WTC11 (cell line): ENCODE data around the gene ADAP1. TPM values are rescaled to one million over a fixed set of nuclear protein-coding genes. Genes with fewer than 3 reads are reported as not detected.
A peak's percentile ranks its signal among the peaks of the same experiment; 100 is the strongest.

Experiments
- ATF1 ChIP-seq: sonication (generic); formaldehyde crosslinking; IDR thresholded peaks from 2 replicates; pipeline ENCODE4 v1.8.1; 2023; ENCODE audit warnings: mild to moderate bottlenecking, moderate library complexity, missing genetic modification reagents
- CREB1 ChIP-seq: sonication (generic); formaldehyde crosslinking; IDR thresholded peaks from 2 replicates; pipeline ENCODE4 v1.8.0; 2023; ENCODE audit warnings: mild to moderate bottlenecking, missing genetic modification reagents
- CREM ChIP-seq: sonication (generic); formaldehyde crosslinking; IDR thresholded peaks from 2 replicates; pipeline ENCODE4 v1.8.1; 2022; ENCODE audit warnings: mild to moderate bottlenecking, missing genetic modification reagents, moderate library complexity
- FOXP1 ChIP-seq: sonication (generic); formaldehyde crosslinking; IDR thresholded peaks from 2 replicates; pipeline ENCODE4 v1.8.0; 2022; ENCODE audit warnings: missing genetic modification reagents, mild to moderate bottlenecking, moderate library complexity, borderline replicate concordance
- GABPB1 ChIP-seq: sonication (generic); formaldehyde crosslinking; IDR thresholded peaks from 2 replicates; pipeline ENCODE4 v1.8.1; 2023; ENCODE audit warnings: mild to moderate bottlenecking, missing genetic modification reagents
- IRF2 ChIP-seq: sonication (generic); formaldehyde crosslinking; IDR thresholded peaks from 2 replicates; pipeline ENCODE4 v1.8.0; 2022; ENCODE audit warnings: low read depth, missing genetic modification reagents, borderline replicate concordance
- KAT7 ChIP-seq: sonication (generic); formaldehyde crosslinking; IDR thresholded peaks from 2 replicates; pipeline ENCODE4 v1.8.1; 2023; ENCODE audit warnings: missing genetic modification reagents, mild to moderate bottlenecking, borderline replicate concordance
- MYBL2 ChIP-seq: sonication (generic); formaldehyde crosslinking; IDR thresholded peaks from 2 replicates; pipeline ENCODE4 v1.8.1; 2023; ENCODE audit warnings: mild to moderate bottlenecking, moderate library complexity, missing genetic modification reagents
- ZNF219 ChIP-seq: sonication (generic); formaldehyde crosslinking; IDR thresholded peaks from 2 replicates; pipeline ENCODE4 v1.8.0; 2023; ENCODE audit warnings: missing genetic modification reagents, mild to moderate bottlenecking, borderline replicate concordance
- total RNA-seq: library from RNA; stranded (reverse); gene quantifications from 3 replicates; pipeline ENCODE4 v1.2.3, GENCODE V29; 2021
- TF ChIP-seq, protein P1 (sequence below): sonication (generic); formaldehyde crosslinking; IDR thresholded peaks from 2 replicates; pipeline ENCODE4 v1.8.1; 2023; ENCODE audit warnings: mild to moderate bottlenecking, missing genetic modification reagents, moderate library complexity
- TF ChIP-seq, protein P2 (sequence below): sonication (generic); formaldehyde crosslinking; IDR thresholded peaks from 2 replicates; pipeline ENCODE4 v1.8.0; 2023; ENCODE audit warnings: missing genetic modification reagents, mild to moderate bottlenecking, borderline replicate concordance
- TF ChIP-seq, protein P3 (sequence below): sonication (generic); formaldehyde crosslinking; IDR thresholded peaks from 2 replicates; pipeline ENCODE4 v1.8.0; 2022; ENCODE audit warnings: mild to moderate bottlenecking, missing genetic modification reagents
- TF ChIP-seq, protein P4 (sequence below): sonication (generic); formaldehyde crosslinking; IDR thresholded peaks from 2 replicates; pipeline ENCODE4 v1.8.1; 2022; ENCODE audit warnings: low read depth, missing genetic modification reagents, borderline replicate concordance
- TF ChIP-seq, protein P5 (sequence below): sonication (generic); formaldehyde crosslinking; conservative IDR thresholded peaks from 2 replicates; pipeline ENCODE4 v1.8.1; 2023; ENCODE audit warnings: mild to moderate bottlenecking, low read depth, missing genetic modification reagents, moderate library complexity
- TF ChIP-seq, protein P6 (sequence below): sonication (generic); formaldehyde crosslinking; IDR thresholded peaks from 2 replicates; pipeline ENCODE4 v1.8.1; 2022; ENCODE audit warnings: mild to moderate bottlenecking, missing genetic modification reagents, moderate library complexity, borderline replicate concordance
- TF ChIP-seq, protein P7 (sequence below): sonication (generic); formaldehyde crosslinking; IDR thresholded peaks from 2 replicates; pipeline ENCODE4 v1.8.1; 2022; ENCODE audit warnings: low read depth, mild to moderate bottlenecking, moderate library complexity, missing genetic modification reagents, borderline replicate concordance
- TF ChIP-seq, protein P8 (sequence below): sonication (generic); formaldehyde crosslinking; IDR thresholded peaks from 2 replicates; pipeline ENCODE4 v1.8.1; 2022; ENCODE audit warnings: mild to moderate bottlenecking, moderate library complexity, missing genetic modification reagents
- TF ChIP-seq, protein P9 (sequence below): sonication (generic); formaldehyde crosslinking; IDR thresholded peaks from 2 replicates; pipeline ENCODE4 v1.8.1; 2023; ENCODE audit warnings: mild to moderate bottlenecking, missing genetic modification reagents

The ADAP1 gene
- total RNA-seq, 1 experiment from 2014 or later, result 4.3 TPM

DNA sequence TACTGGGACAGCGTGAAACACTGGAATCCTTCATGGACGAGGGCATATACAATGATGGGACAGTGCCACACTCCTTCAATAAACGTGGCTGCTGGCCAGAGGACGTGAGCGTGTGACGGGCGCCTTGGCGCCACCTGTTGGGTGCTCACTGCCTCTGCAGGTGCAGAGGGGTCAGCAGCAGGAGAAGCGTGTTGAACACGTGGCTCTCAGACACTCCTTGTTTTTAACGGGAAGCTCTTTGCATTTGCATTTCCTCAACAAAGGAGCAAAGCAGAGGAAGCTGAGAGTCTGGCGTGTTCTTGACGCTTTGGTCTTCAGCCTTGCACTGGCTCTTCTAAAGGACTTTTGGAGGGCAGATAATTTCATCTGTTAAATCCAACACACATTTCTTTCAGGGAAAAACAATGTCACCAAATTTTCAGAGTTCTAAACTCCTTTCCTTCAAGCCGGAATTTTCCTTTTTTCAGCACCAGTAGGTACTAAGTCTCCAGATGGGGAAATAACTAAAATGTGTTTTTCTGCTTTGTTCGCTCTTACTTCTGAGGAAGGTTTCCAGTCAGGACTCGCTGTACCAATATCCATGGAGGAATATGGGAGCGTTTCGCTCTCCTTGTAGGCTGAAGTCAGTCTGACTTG, 81.0 kb downstream of the ADAP1 start (continued):
- TF ChIP-seq, protein P1, sequence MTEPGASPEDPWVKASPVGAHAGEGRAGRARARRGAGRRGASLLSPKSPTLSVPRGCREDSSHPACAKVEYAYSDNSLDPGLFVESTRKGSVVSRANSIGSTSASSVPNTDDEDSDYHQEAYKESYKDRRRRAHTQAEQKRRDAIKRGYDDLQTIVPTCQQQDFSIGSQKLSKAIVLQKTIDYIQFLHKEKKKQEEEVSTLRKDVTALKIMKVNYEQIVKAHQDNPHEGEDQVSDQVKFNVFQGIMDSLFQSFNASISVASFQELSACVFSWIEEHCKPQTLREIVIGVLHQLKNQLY (CRISPR knock-in tag), result 0 out of 2 replicates have a peak, but pooled peaks have one; percentile 83
- TF ChIP-seq, protein P2, sequence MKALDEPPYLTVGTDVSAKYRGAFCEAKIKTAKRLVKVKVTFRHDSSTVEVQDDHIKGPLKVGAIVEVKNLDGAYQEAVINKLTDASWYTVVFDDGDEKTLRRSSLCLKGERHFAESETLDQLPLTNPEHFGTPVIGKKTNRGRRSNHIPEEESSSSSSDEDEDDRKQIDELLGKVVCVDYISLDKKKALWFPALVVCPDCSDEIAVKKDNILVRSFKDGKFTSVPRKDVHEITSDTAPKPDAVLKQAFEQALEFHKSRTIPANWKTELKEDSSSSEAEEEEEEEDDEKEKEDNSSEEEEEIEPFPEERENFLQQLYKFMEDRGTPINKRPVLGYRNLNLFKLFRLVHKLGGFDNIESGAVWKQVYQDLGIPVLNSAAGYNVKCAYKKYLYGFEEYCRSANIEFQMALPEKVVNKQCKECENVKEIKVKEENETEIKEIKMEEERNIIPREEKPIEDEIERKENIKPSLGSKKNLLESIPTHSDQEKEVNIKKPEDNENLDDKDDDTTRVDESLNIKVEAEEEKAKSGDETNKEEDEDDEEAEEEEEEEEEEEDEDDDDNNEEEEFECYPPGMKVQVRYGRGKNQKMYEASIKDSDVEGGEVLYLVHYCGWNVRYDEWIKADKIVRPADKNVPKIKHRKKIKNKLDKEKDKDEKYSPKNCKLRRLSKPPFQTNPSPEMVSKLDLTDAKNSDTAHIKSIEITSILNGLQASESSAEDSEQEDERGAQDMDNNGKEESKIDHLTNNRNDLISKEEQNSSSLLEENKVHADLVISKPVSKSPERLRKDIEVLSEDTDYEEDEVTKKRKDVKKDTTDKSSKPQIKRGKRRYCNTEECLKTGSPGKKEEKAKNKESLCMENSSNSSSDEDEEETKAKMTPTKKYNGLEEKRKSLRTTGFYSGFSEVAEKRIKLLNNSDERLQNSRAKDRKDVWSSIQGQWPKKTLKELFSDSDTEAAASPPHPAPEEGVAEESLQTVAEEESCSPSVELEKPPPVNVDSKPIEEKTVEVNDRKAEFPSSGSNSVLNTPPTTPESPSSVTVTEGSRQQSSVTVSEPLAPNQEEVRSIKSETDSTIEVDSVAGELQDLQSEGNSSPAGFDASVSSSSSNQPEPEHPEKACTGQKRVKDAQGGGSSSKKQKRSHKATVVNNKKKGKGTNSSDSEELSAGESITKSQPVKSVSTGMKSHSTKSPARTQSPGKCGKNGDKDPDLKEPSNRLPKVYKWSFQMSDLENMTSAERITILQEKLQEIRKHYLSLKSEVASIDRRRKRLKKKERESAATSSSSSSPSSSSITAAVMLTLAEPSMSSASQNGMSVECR (CRISPR knock-in tag), result peak; percentile 98
- TF ChIP-seq MYBL2 (CRISPR knock-in tag), result peak; percentile 59; the same call in 1 of the 2 replicates
- TF ChIP-seq, protein P3, sequence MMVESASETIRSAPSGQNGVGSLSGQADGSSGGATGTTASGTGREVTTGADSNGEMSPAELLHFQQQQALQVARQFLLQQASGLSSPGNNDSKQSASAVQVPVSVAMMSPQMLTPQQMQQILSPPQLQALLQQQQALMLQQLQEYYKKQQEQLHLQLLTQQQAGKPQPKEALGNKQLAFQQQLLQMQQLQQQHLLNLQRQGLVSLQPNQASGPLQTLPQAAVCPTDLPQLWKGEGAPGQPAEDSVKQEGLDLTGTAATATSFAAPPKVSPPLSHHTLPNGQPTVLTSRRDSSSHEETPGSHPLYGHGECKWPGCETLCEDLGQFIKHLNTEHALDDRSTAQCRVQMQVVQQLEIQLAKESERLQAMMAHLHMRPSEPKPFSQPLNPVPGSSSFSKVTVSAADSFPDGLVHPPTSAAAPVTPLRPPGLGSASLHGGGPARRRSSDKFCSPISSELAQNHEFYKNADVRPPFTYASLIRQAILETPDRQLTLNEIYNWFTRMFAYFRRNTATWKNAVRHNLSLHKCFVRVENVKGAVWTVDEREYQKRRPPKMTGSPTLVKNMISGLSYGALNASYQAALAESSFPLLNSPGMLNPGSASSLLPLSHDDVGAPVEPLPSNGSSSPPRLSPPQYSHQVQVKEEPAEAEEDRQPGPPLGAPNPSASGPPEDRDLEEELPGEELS (CRISPR knock-in tag), result peak; percentile 98
- TF ChIP-seq, protein P4, sequence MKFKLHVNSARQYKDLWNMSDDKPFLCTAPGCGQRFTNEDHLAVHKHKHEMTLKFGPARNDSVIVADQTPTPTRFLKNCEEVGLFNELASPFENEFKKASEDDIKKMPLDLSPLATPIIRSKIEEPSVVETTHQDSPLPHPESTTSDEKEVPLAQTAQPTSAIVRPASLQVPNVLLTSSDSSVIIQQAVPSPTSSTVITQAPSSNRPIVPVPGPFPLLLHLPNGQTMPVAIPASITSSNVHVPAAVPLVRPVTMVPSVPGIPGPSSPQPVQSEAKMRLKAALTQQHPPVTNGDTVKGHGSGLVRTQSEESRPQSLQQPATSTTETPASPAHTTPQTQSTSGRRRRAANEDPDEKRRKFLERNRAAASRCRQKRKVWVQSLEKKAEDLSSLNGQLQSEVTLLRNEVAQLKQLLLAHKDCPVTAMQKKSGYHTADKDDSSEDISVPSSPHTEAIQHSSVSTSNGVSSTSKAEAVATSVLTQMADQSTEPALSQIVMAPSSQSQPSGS (CRISPR knock-in tag), result peak; percentile 89; the same call in 1 of the 2 replicates
- TF ChIP-seq CREB1 (CRISPR knock-in tag), result peak; percentile 98
- TF ChIP-seq, protein P5, sequence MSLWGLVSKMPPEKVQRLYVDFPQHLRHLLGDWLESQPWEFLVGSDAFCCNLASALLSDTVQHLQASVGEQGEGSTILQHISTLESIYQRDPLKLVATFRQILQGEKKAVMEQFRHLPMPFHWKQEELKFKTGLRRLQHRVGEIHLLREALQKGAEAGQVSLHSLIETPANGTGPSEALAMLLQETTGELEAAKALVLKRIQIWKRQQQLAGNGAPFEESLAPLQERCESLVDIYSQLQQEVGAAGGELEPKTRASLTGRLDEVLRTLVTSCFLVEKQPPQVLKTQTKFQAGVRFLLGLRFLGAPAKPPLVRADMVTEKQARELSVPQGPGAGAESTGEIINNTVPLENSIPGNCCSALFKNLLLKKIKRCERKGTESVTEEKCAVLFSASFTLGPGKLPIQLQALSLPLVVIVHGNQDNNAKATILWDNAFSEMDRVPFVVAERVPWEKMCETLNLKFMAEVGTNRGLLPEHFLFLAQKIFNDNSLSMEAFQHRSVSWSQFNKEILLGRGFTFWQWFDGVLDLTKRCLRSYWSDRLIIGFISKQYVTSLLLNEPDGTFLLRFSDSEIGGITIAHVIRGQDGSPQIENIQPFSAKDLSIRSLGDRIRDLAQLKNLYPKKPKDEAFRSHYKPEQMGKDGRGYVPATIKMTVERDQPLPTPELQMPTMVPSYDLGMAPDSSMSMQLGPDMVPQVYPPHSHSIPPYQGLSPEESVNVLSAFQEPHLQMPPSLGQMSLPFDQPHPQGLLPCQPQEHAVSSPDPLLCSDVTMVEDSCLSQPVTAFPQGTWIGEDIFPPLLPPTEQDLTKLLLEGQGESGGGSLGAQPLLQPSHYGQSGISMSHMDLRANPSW (CRISPR knock-in tag), result no peak
- 0 out of 2 replicates have a peak, but pooled peaks have one; percentile 83 for TF ChIP-seq CREM (CRISPR knock-in tag)
- TF ChIP-seq, protein P6, sequence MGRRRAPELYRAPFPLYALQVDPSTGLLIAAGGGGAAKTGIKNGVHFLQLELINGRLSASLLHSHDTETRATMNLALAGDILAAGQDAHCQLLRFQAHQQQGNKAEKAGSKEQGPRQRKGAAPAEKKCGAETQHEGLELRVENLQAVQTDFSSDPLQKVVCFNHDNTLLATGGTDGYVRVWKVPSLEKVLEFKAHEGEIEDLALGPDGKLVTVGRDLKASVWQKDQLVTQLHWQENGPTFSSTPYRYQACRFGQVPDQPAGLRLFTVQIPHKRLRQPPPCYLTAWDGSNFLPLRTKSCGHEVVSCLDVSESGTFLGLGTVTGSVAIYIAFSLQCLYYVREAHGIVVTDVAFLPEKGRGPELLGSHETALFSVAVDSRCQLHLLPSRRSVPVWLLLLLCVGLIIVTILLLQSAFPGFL (CRISPR knock-in tag), result 0 out of 2 replicates have a peak, but pooled peaks have one; percentile 66
- peak; percentile 97 for TF ChIP-seq FOXP1
- TF ChIP-seq GABPB1 (CRISPR knock-in tag), result peak; percentile 83; the same call in 1 of the 2 replicates
- TF ChIP-seq, protein P7, sequence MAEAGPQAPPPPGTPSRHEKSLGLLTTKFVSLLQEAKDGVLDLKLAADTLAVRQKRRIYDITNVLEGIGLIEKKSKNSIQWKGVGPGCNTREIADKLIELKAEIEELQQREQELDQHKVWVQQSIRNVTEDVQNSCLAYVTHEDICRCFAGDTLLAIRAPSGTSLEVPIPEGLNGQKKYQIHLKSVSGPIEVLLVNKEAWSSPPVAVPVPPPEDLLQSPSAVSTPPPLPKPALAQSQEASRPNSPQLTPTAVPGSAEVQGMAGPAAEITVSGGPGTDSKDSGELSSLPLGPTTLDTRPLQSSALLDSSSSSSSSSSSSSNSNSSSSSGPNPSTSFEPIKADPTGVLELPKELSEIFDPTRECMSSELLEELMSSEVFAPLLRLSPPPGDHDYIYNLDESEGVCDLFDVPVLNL (CRISPR knock-in tag), result no peak
- TF ChIP-seq ATF1 (CRISPR knock-in tag), result no peak
- TF ChIP-seq IRF2, result peak; percentile 76; the same call in 1 of the 2 replicates
- TF ChIP-seq, protein P8, sequence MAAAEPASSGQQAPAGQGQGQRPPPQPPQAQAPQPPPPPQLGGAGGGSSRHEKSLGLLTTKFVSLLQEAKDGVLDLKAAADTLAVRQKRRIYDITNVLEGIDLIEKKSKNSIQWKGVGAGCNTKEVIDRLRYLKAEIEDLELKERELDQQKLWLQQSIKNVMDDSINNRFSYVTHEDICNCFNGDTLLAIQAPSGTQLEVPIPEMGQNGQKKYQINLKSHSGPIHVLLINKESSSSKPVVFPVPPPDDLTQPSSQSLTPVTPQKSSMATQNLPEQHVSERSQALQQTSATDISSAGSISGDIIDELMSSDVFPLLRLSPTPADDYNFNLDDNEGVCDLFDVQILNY (CRISPR knock-in tag), result peak; percentile 81; the same call in 1 of the 2 replicates
- peak; percentile 76; the same call in 1 of the 2 replicates for TF ChIP-seq KAT7 (CRISPR knock-in tag)
- TF ChIP-seq, protein P9, sequence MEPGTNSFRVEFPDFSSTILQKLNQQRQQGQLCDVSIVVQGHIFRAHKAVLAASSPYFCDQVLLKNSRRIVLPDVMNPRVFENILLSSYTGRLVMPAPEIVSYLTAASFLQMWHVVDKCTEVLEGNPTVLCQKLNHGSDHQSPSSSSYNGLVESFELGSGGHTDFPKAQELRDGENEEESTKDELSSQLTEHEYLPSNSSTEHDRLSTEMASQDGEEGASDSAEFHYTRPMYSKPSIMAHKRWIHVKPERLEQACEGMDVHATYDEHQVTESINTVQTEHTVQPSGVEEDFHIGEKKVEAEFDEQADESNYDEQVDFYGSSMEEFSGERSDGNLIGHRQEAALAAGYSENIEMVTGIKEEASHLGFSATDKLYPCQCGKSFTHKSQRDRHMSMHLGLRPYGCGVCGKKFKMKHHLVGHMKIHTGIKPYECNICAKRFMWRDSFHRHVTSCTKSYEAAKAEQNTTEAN (CRISPR knock-in tag), result peak; percentile 84; the same call in 1 of the 2 replicates
- peak; percentile 70; the same call in 1 of the 2 replicates for TF ChIP-seq ZNF219 (CRISPR knock-in tag)
